GM21360 (cell line): Measurements from ENCODE around the gene TMEM245.

Experiments used
- ATAC-seq: cut with Tn5 transposase; IDR thresholded peaks from one replicate; pipeline ENCODE4 v1.9.1; 2021; ENCODE audit warnings: mild to moderate bottlenecking, moderate library complexity; ENCODE audit not compliant: unreplicated experiment

TMEM245 gene

GRCh38 chr9:109119439-109120203 is at the start of gene TMEM245:
TMEM245 (minus strand) TSS chr9:109119947; CDS start chr9:109119913, 34 bp downstream.
- peak; percentile 85 for ATAC-seq

- no peak for ATAC-seq
Observed at GRCh38 chr9:109168170-109168569, 48.4 kb upstream of the TMEM245 start.

GRCh38 chr9:109167716-109168115 is 48.0 kb upstream of the TMEM245 start:
- no peak for ATAC-seq

GRCh38 chr9:109166771-109167601 is 47.2 kb upstream of the TMEM245 start, which contains the start of gene FRRS1L:
FRRS1L (minus strand) TSS chr9:109167249; CDS start chr9:109167138, 111 bp downstream.
- ATAC-seq = no peak

GRCh38 chr9:109166171-109166770 is 46.5 kb upstream of the TMEM245 start:
- no peak for ATAC-seq

GRCh38 chr9:109164042-109164441 is 44.3 kb upstream of the TMEM245 start:
- peak; percentile 88 for ATAC-seq

GRCh38 chr9:109163194-109163593 is 43.4 kb upstream of the TMEM245 start:
- ATAC-seq = no peak

- ATAC-seq = no peak
Observed at GRCh38 chr9:109162677-109163076, 42.9 kb upstream of the TMEM245 start.

- no peak for ATAC-seq
Observed at GRCh38 chr9:109161471-109161870, 41.7 kb upstream of the TMEM245 start.

GRCh38 chr9:109159583-109159982 is 39.8 kb upstream of the TMEM245 start:
- ATAC-seq = no peak

- no peak for ATAC-seq
Observed at GRCh38 chr9:109158651-109159050, 38.9 kb upstream of the TMEM245 start.

- no peak for ATAC-seq
Observed at GRCh38 chr9:109156708-109157107, 37.0 kb upstream of the TMEM245 start.

- ATAC-seq = no peak
Observed at GRCh38 chr9:109150925-109151545, 31.3 kb upstream of the TMEM245 start.

- no peak for ATAC-seq
Observed at GRCh38 chr9:109149722-109150121, 30.0 kb upstream of the TMEM245 start.

GRCh38 chr9:109149089-109149488 is 29.3 kb upstream of the TMEM245 start:
- ATAC-seq = no peak

GRCh38 chr9:109145051-109145450 is 25.3 kb upstream of the TMEM245 start:
- no peak for ATAC-seq

GRCh38 chr9:109143881-109144562 is 24.3 kb upstream of the TMEM245 start:
- peak; percentile 95 for ATAC-seq

GRCh38 chr9:109141375-109141774 is 21.6 kb upstream of the TMEM245 start:
- ATAC-seq = no peak

GRCh38 chr9:109139851-109140250 is 20.1 kb upstream of the TMEM245 start:
- no peak for ATAC-seq

GRCh38 chr9:109138421-109138820 is 18.7 kb upstream of the TMEM245 start:
- no peak for ATAC-seq
